GM12875 (cell line): ENCODE data around the gene COG2.

Source experiments
- H3K4me3 ChIP-seq: one replicate; pipeline ENCODE4 v1.5.1; 2011; ENCODE audit warnings: low read depth, low read length, control low read depth
- CTCF ChIP-seq: IDR thresholded peaks from 2 replicates; pipeline ENCODE4 v1.5.1; 2011; ENCODE audit warnings: low read depth, mild to moderate bottlenecking, control low read depth, inconsistent platforms, low read length, moderate library complexity, borderline replicate concordance; ENCODE audit not compliant: insufficient read depth

COG2 gene

GRCh38 chr1:230708631-230709580, 66.6 kb downstream of the COG2 start:
- no peak for TF ChIP-seq CTCF
- H3K4me3 ChIP-seq = no peak overlapping the region

DNA sequence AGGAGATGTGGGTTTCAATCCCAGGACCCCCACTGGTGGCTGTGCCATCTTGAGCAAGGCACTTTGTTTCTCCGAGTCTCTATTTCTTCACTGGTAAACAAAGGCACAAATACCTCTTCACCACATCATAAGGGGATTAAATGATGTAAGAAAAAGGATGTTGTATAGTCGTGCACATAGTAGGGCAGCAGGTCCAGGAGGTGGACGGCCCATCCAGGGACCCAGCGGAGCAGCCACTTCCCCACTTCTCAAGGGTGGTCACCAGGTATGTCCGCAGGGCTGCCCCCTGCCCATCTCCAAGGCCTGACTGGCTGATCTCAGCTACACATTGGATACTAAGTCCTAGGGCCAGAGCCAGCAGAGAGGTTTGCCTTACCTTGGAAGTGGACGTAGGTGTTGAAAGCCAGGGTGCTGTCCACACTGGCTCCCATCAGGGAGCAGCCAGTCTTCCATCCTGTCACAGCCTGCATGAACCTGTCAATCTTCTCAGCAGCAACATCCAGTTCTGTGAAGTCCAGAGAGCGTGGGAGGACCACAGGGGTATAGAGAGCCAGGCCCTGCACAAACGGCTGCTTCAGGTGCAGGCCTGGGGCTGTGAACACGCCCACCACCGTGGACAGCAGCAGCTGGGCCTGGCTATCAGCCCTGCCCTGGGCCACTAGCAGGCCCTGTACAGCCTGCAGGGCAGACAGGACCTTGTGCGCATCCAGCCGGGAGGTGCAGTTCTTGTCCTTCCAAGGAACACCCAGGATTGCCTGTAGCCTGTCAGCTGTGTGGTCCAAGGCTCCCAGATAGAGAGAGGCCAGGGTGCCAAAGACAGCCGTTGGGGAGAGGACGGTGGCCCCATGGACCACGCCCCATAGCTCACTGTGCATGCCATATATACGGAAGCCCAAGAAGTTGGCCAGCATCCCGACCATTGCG, 67.6 kb downstream of the COG2 start:
- H3K4me3 ChIP-seq = no peak overlapping the region
- no peak for TF ChIP-seq CTCF

GRCh38 chr1:230710543-230710904, 68.2 kb downstream of the COG2 start:
- no peak for TF ChIP-seq CTCF
- H3K4me3 ChIP-seq = no peak overlapping the region

DNA sequence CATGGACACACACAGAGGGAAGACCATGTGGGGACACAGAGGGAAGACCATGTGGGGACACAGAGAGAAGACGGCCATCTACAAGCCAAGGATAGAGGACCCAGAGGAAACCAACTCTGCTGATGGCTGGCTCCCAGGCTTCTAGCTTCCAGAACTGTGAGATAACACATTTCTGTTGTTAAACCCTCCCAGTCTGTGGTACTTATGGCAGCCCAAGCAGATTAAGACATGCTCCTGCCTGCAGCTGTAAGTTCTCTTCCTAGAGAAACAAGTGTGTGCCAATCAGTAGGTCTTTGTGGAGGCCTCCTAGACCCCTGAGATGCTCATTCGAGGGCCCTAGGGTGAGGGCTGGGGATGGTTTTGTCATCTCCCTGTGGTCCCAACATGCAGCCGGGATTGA, 69.0 kb downstream of the COG2 start:
- TF ChIP-seq CTCF = no peak
- H3K4me3 ChIP-seq = no peak overlapping the region

- H3K4me3 ChIP-seq = no peak overlapping the region
- TF ChIP-seq CTCF = no peak
Measured at GRCh38 chr1:230712470-230712942, 70.2 kb downstream of the COG2 start.

- H3K4me3 ChIP-seq = no peak overlapping the region
- no peak for TF ChIP-seq CTCF
Measured at GRCh38 chr1:230713138-230713537, 70.9 kb downstream of the COG2 start.
